H1 (cell line): ENCODE data around the gene UBAP1. TPM values are rescaled to one million over a fixed set of nuclear protein-coding genes. Genes with fewer than 3 reads are reported as not detected.

Source experiments
- CTCF ChIA-PET: fragments of 300-600 bp; sonication (Branson Sonifier 250); formaldehyde crosslinking; loops from one replicate; lab custom pipeline; 2021; ENCODE audit not compliant: partially characterized antibody; lab: Charles Lee
- POLR2A ChIA-PET: fragments of 300-600 bp; sonication (Branson Sonifier 250); formaldehyde crosslinking; loops from one replicate; lab custom pipeline; 2021; ENCODE audit warnings: inconsistent platforms; ENCODE audit not compliant: partially characterized antibody; lab: Charles Lee
- DNase-seq, 2 experiments: peaks; one replicate each; pipeline versions ENCODE4 v3.0.0 to v3.0.0-alpha.2; 2010 to 2022; ENCODE audit warnings: low spot score in 2 of 2, low read depth in 1 of 2, mixed read lengths in 1 of 2
- FAIRE-seq: peaks from 2 replicates; lab custom pipeline; 2011; peaks lifted over from hg19 to GRCh38; lab: Jason Lieb, UNC
- H2AFZ ChIP-seq: 2 replicates; pipeline ENCODE4 v1.8.1; 2012; ENCODE audit warnings: low read length, inconsistent platforms
- H2AK5ac ChIP-seq: 2 replicates; pipeline ENCODE4 v1.6.1; 2013; ENCODE audit warnings: low read depth, low read length
- H2BK120ac ChIP-seq: replicated peaks from 2 replicates; pipeline ENCODE3; 2013; ENCODE audit warnings: low read depth, low read length, inconsistent platforms
- H2BK12ac ChIP-seq: 2 replicates; pipeline ENCODE4 v1.6.1; 2013; ENCODE audit warnings: low read depth, low read length
- H2BK15ac ChIP-seq: 2 replicates; pipeline ENCODE4 v1.6.1; 2013; ENCODE audit warnings: low read length
- H2BK20ac ChIP-seq: 2 replicates; pipeline ENCODE4 v1.6.1; 2013; ENCODE audit warnings: low read length
- H2BK5ac ChIP-seq: 2 replicates; pipeline ENCODE4 v1.6.1; 2013; ENCODE audit warnings: low read depth, low read length
- H3K14ac ChIP-seq: 2 replicates; pipeline ENCODE4 v1.6.1; 2013; ENCODE audit warnings: inconsistent platforms; ENCODE audit not compliant: insufficient read length
- H3K18ac ChIP-seq: 2 replicates; pipeline ENCODE4 v1.6.1; 2013; ENCODE audit warnings: low read length; ENCODE audit errors: extremely low read depth
- H3K23ac ChIP-seq: 2 replicates; pipeline ENCODE4 v1.6.1; 2013; ENCODE audit warnings: inconsistent platforms; ENCODE audit not compliant: insufficient read length
- H3K23me2 ChIP-seq: 2 replicates; pipeline ENCODE4 v1.6.1; 2013; ENCODE audit warnings: low read depth, low read length
- H3K27ac ChIP-seq: 2 replicates; pipeline ENCODE4 v1.6.1; 2011; ENCODE audit warnings: low read depth, low read length, inconsistent platforms
- H3K27me3 ChIP-seq, 4 experiments: replicated peaks in 1 of 4; 1 replicate in 1 of 4; 2 replicates in 3 of 4; pipeline versions ENCODE4 v1.6.1 to v1.8.1; 2011 to 2013; ENCODE audit warnings: low read length in 3 of 4, mild to moderate bottlenecking in 3 of 4, inconsistent platforms in 2 of 4, mixed read lengths in 2 of 4, moderate library complexity in 1 of 4; ENCODE audit not compliant: control insufficient read depth in 3 of 4, insufficient read depth in 3 of 4; ENCODE audit errors: extremely low read depth in 1 of 4
- H3K36me3 ChIP-seq, 4 experiments: 2 replicates each; pipeline versions ENCODE4 v1.6.1 to v1.8.1; 2011 to 2013; ENCODE audit warnings: mild to moderate bottlenecking in 4 of 4, low read length in 3 of 4, moderate library complexity in 2 of 4, control low read depth in 1 of 4, inconsistent platforms in 1 of 4; ENCODE audit not compliant: insufficient read depth in 4 of 4, control insufficient read depth in 2 of 4
- H3K4ac ChIP-seq: replicated peaks from 2 replicates; pipeline ENCODE3; 2013; ENCODE audit warnings: low read length, low read depth, mixed read lengths, inconsistent platforms; ENCODE audit not compliant: insufficient read length
- H3K4me1 ChIP-seq, 4 experiments: replicated peaks in 1 of 4; 1 replicate in 1 of 4; 2 replicates in 3 of 4; pipeline versions ENCODE4 v1.6.1 to v1.8.1; 2011 to 2013; ENCODE audit warnings: low read length in 3 of 4, inconsistent platforms in 2 of 4, mixed read lengths in 1 of 4; ENCODE audit not compliant: insufficient read depth in 4 of 4, control insufficient read depth in 3 of 4
- H3K4me2 ChIP-seq, 2 experiments: 2 replicates each; pipeline versions ENCODE4 v1.6.1 to v1.8.1; 2011 to 2013; ENCODE audit warnings: low read depth in 2 of 2, low read length in 2 of 2, control low read depth in 1 of 2, inconsistent platforms in 1 of 2, mild to moderate bottlenecking in 1 of 2; ENCODE audit not compliant: insufficient read depth in 1 of 2
- H3K4me3 ChIP-seq, 4 experiments: fragments of 200-600, 300-600 bp in 1 of 4; sonication (generic), shearing (Covaris generic), sonication (Bioruptor Twin) in 1 of 4; 2 replicates each; pipeline versions ENCODE4 v1.5.1 to v1.8.1; 2011 to 2016; ENCODE audit warnings: low read length in 4 of 4, low read depth in 3 of 4, control low read depth in 2 of 4, inconsistent platforms in 2 of 4, mild to moderate bottlenecking in 2 of 4, mixed read lengths in 1 of 4, moderate library complexity in 1 of 4; ENCODE audit not compliant: insufficient read depth in 2 of 4; ENCODE audit errors: extremely low read depth in 1 of 4
- H3K56ac ChIP-seq: replicated peaks from 2 replicates; pipeline ENCODE3; 2013; ENCODE audit warnings: low read depth, mild to moderate bottlenecking, mixed read lengths, low read length, inconsistent platforms; ENCODE audit not compliant: insufficient read length
- H3K79me1 ChIP-seq: 2 replicates; pipeline ENCODE4 v1.6.1; 2013; ENCODE audit warnings: low read depth, low read length, control low read depth
- H3K79me2 ChIP-seq, 2 experiments: 2 replicates each; pipeline versions ENCODE4 v1.6.1 to v1.8.1; 2012 to 2013; ENCODE audit warnings: low read length in 2 of 2, mild to moderate bottlenecking in 2 of 2, inconsistent platforms in 1 of 2; ENCODE audit not compliant: insufficient read depth in 2 of 2, control insufficient read depth in 1 of 2
- H3K9ac ChIP-seq, 4 experiments: replicated peaks in 1 of 4; 1 replicate in 1 of 4; 2 replicates in 3 of 4; pipeline versions ENCODE4 v1.6.1 to v1.8.1; 2011 to 2013; ENCODE audit warnings: low read depth in 3 of 4, low read length in 3 of 4, control low read depth in 2 of 4, mild to moderate bottlenecking in 2 of 4, moderate library complexity in 2 of 4, inconsistent platforms in 1 of 4; ENCODE audit errors: extremely low read depth in 1 of 4
- H3K9me3 ChIP-seq, 2 experiments: 2 replicates each; pipeline versions ENCODE4 v1.6.1 to v1.8.1; 2012 to 2013; ENCODE audit warnings: mild to moderate bottlenecking in 2 of 2, moderate library complexity in 2 of 2, control low read depth in 1 of 2, inconsistent platforms in 1 of 2, low read depth in 1 of 2, low read length in 1 of 2, mixed read lengths in 1 of 2; ENCODE audit not compliant: insufficient read depth in 2 of 2
- H4K20me1 ChIP-seq, 2 experiments: replicated peaks in 1 of 2; 2 replicates each; pipeline versions ENCODE3 to v1.8.1; 2011 to 2013; ENCODE audit warnings: inconsistent platforms in 2 of 2, low read length in 2 of 2, mild to moderate bottlenecking in 1 of 2; ENCODE audit not compliant: insufficient read depth in 2 of 2, control insufficient read depth in 1 of 2
- H4K5ac ChIP-seq: 2 replicates; pipeline ENCODE4 v1.6.1; 2013; ENCODE audit warnings: low read length, low read depth, mixed read lengths, inconsistent platforms; ENCODE audit not compliant: insufficient read length
- H4K8ac ChIP-seq: 2 replicates; pipeline ENCODE4 v1.8.0; 2013; ENCODE audit warnings: mild to moderate bottlenecking, moderate library complexity, low read length, inconsistent platforms; ENCODE audit not compliant: insufficient read depth; ENCODE audit errors: extremely low read depth
- H4K91ac ChIP-seq: replicated peaks from 2 replicates; pipeline ENCODE3; 2013; ENCODE audit warnings: low read length, mixed read lengths, inconsistent platforms; ENCODE audit not compliant: insufficient read length
- ASH2L ChIP-seq: fragments of 200-600, 300-600 bp; sonication (generic); IDR thresholded peaks from one replicate; pipeline ENCODE4 v1.7.1; 2017; ENCODE audit warnings: low read length
- ATF3 ChIP-seq: IDR thresholded peaks from 2 replicates; pipeline ENCODE4 v1.6.1; 2011; ENCODE audit warnings: low read depth, mild to moderate bottlenecking, low read length; ENCODE audit not compliant: insufficient read depth
- EGR1 ChIP-seq: IDR thresholded peaks from 2 replicates; pipeline ENCODE4 v1.6.1; 2011; ENCODE audit warnings: low read depth, low read length, borderline replicate concordance
- NANOG ChIP-seq: IDR thresholded peaks from 2 replicates; pipeline ENCODE4 v1.6.1; 2011; ENCODE audit warnings: low read length, low read depth, mild to moderate bottlenecking, inconsistent platforms; ENCODE audit not compliant: insufficient read depth, poor library complexity, severe bottlenecking
- RBBP5 ChIP-seq: IDR thresholded peaks from 2 replicates; pipeline ENCODE4 v1.7.1; 2012; ENCODE audit warnings: low read depth, mild to moderate bottlenecking, inconsistent platforms, low read length, moderate library complexity, borderline replicate concordance
- SAP30 ChIP-seq: fragments of 300-600 bp; sonication (generic); IDR thresholded peaks from 2 replicates; pipeline ENCODE4 v1.7.1; 2012; ENCODE audit warnings: low read length, moderate library complexity, mild to moderate bottlenecking, inconsistent platforms; ENCODE audit not compliant: insufficient read depth, insufficient replicate concordance
- SIN3A ChIP-seq, 2 experiments: IDR thresholded peaks in 1 of 2; conservative IDR thresholded peaks in 1 of 2; 2 replicates each; pipeline ENCODE4 v1.6.1; 2011 to 2012; ENCODE audit warnings: low read length in 2 of 2, improper control_type of control experiment in 1 of 2, low read depth in 1 of 2, mild to moderate bottlenecking in 1 of 2
- SP1 ChIP-seq: IDR thresholded peaks from 2 replicates; pipeline ENCODE4 v1.6.1; 2011; ENCODE audit warnings: low read depth, low read length
- TAF7 ChIP-seq: optimal IDR thresholded peaks from 2 replicates; pipeline ENCODE3; 2011; ENCODE audit warnings: low read depth, mild to moderate bottlenecking, inconsistent platforms, low read length, moderate library complexity, borderline replicate concordance
- WGBS, 2 experiments: shearing (Covaris generic) in 1 of 2; methylation state at CpG; one replicate each; pipeline versions ENCODE4 v1.1.6 to v1.1.7; 2013 to 2015; ENCODE audit warnings: low lambda C conversion rate in 2 of 2, mixed read lengths in 2 of 2, inconsistent platforms in 1 of 2, low coverage in 1 of 2, missing lambda C conversion rate in 1 of 2; ENCODE audit not compliant: insufficient replicate concordance in 2 of 2, insufficient coverage in 1 of 2, insufficient read length in 1 of 2; ENCODE audit errors: extremely low coverage in 1 of 2, missing lambda C conversion rate in 1 of 2; 5-methylcytosine and 5-hydroxymethylcytosine counted together
- polyA plus RNA-seq, 7 experiments: library from polyadenylated mRNA; depleted of rRNA in 3 of 7; stranded (reverse) in 5 of 7; unstranded in 2 of 7; fragments of >200 nt in 5 of 7; fragments of 200-250 nt in 2 of 7; gene quantifications; 1 replicate in 5 of 7; 2 replicates in 1 of 7; 4 replicates in 1 of 7; pipeline versions ENCODE4 v1.2.1 to v1.2.3, GENCODE V29; 2011 to 2013; ENCODE audit warnings: missing spikeins in 2 of 7, mixed read lengths in 2 of 7
- total RNA-seq: library from RNA; stranded (reverse); fragmentation: NEBNext Ultra II Directional; extraction: Animal tissue kit (Norgen Biotek cat#: 25700); gene quantifications from 2 replicates; pipeline ENCODE4 v1.2.1, GENCODE V29; 2021

Gene UBAP1
- total and polyA plus RNA-seq, 2 of the 8 experiments (the other 6 are each of a cell fraction or from before 2014, with no cell fraction given), result 31.3 to 31.4 TPM

GRCh38 chr9:34179213-34180136 lies 632 bp downstream of the UBAP1 start:
- Histone ChIP-seq H2BK20ac (0 out of 2 replicates have a peak overlapping the region, but pooled peaks have one; percentile 3), H2BK5ac (peak overlapping the region; percentile 97), H3K27me3 (no peaks in the 10 kb centered on the region), H3K4me2 (peak overlapping the region; percentile 75 to 89), H2BK12ac (no peak overlapping the region; the same call in 1 of the 2 replicates), H4K20me1 (no peaks in the 10 kb centered on the region), H3K79me1 (no peaks in the 10 kb centered on the region), H3K23ac (no peak overlapping the region), H3K4me3 (peak overlapping the region; percentile 81 to 99 (median 90)), H2BK15ac (no peak overlapping the region), H2AK5ac (no peak overlapping the region), H3K79me2 (peaks cover 0 to 48% of the 10 kb centered on the region in 2 experiments; a peak in 2 of 4 replicates), H4K8ac (peak overlapping the region; percentile 99), H3K4ac (peak overlapping the region; percentile 3), H3K4me1 (no peaks in the 10 kb centered on the region; a peak in 1 of 7 replicates), H3K9ac (peak overlapping the region; percentile 84 to 95 (median 94)), H3K27ac (peak overlapping the region; percentile 96), H4K5ac (peak overlapping the region; percentile 96), H3K23me2 (peaks cover 5% of the 10 kb centered on the region), H3K18ac (peak overlapping the region; percentile 95; the same call in 1 of the 2 replicates), H2AFZ (no peak overlapping the region), H3K36me3 (no peaks in the 10 kb centered on the region), H3K56ac (peak overlapping the region; percentile 44), H2BK120ac (no peak overlapping the region), H3K14ac (no peak overlapping the region), H4K91ac (no peak overlapping the region), H3K9me3 (no peaks in the 10 kb centered on the region)
- ChIA-PET POLR2A (interaction anchor here (0.8 to 3.0 kb wide), 25 partner anchors 9 to 198 kb away, joined by 3 to 34 read pairs (median 5); partner anchors contain the start of genes DCAF12, MYORG and UBAP2), CTCF (interaction anchor here (1.0 to 3.8 kb wide), 4 partner anchors 13 to 73 kb away, joined by 3 to 16 read pairs (median 3); no protein-coding TSS in a partner anchor)
- DNase-seq (peak in 1 of 2 experiments; percentile 47), FAIRE-seq (no peak)
- WGBS, 2 experiments, result 7% methylated on average over 19 of the region's 30 CpGs; no CpG with 5 or more reads in 1 of the 2 experiments
- TF ChIP-seq RBBP5 (peak; percentile 45; the same call in 1 of the 2 replicates), TAF7 (no peak), SAP30 (peak; percentile 63), EGR1 (no peak), SP1 (no peak), ATF3 (no peak), NANOG (no peak), SIN3A (conservative IDR thresholded peaks at IDR 0.05 in 1 of 2, IDR thresholded peaks at IDR 0.05 in 1 of 2; ENCODE audit: low read depth in 1 of 2, low read length in 2 of 2) (no peak; a peak in 1 of 4 replicates), ASH2L (peak; percentile 85)
